Measurements from ENCODE around the gene ENAH. TPM values are rescaled to one million over a fixed set of nuclear protein-coding genes. Genes with fewer than 3 reads are reported as not detected.
A peak's percentile ranks its signal among the peaks of the same experiment; 100 is the strongest.

Gene ENAH
- total RNA-seq, 1 donor from 2014 or later = 179 TPM

GRCh38 chr1:225544263-225544662 is 108.7 kb downstream of the ENAH start:
- no peak for DNase-seq (ENCODE audit: low read depth, low spot score)
- no peak overlapping the region for H3K4me3 Mint-ChIP-seq
- H3K4me1 Mint-ChIP-seq = peaks cover 33% of the 10 kb centered on the region
- H3K27ac Mint-ChIP-seq (ENCODE audit: unreplicated experiment) = peak overlapping the region; percentile 73
- H3K27me3 Mint-ChIP-seq (ENCODE audit: low read depth) = no peaks in the 10 kb centered on the region
- TF ChIP-seq CTCF (conservative IDR thresholded peaks at IDR 0.05) = no peak
- H3K9me3 Mint-ChIP-seq = no peaks in the 10 kb centered on the region
- no peaks in the 10 kb centered on the region for H3K36me3 Mint-ChIP-seq (ENCODE audit: low read depth)

GRCh38 chr1:225543350-225543749 is 109.6 kb downstream of the ENAH start:
- Mint-ChIP-seq H3K27ac (ENCODE audit: unreplicated experiment) (no peak overlapping the region), H3K27me3 (ENCODE audit: low read depth) (no peaks in the 10 kb centered on the region), H3K4me3 (no peak overlapping the region), H3K9me3 (no peaks in the 10 kb centered on the region), H3K36me3 (ENCODE audit: low read depth) (no peaks in the 10 kb centered on the region), H3K4me1 (peaks cover 40% of the 10 kb centered on the region)
- DNase-seq (ENCODE audit: low read depth, low spot score) = no peak
- TF ChIP-seq CTCF (conservative IDR thresholded peaks at IDR 0.05) = no peak

- Mint-ChIP-seq H3K4me1 (peaks cover 36% of the 10 kb centered on the region), H3K9me3 (no peaks in the 10 kb centered on the region), H3K27ac (ENCODE audit: unreplicated experiment) (no peak overlapping the region)
Measured at GRCh38 chr1:225541383-225541782, 111.5 kb downstream of the ENAH start.

GRCh38 chr1:225539575-225539974 is 113.3 kb downstream of the ENAH start:
- Mint-ChIP-seq H3K27ac (ENCODE audit: unreplicated experiment) (no peak overlapping the region), H3K4me3 (no peak overlapping the region), H3K4me1 (peaks cover 31% of the 10 kb centered on the region), H3K36me3 (ENCODE audit: low read depth) (no peaks in the 10 kb centered on the region), H3K9me3 (no peaks in the 10 kb centered on the region), H3K27me3 (ENCODE audit: low read depth) (no peaks in the 10 kb centered on the region)
- no peak for TF ChIP-seq CTCF (conservative IDR thresholded peaks at IDR 0.05)
- DNase-seq (ENCODE audit: low read depth, low spot score) = no peak

More at GRCh38 chr1:225541383-225541782, 111.5 kb downstream of the ENAH start:
- TF ChIP-seq CTCF (conservative IDR thresholded peaks at IDR 0.05) = no peak
- H3K27me3 Mint-ChIP-seq (ENCODE audit: low read depth) = no peaks in the 10 kb centered on the region
- no peak overlapping the region for H3K4me3 Mint-ChIP-seq
- H3K36me3 Mint-ChIP-seq (ENCODE audit: low read depth) = no peaks in the 10 kb centered on the region
- DNase-seq (ENCODE audit: low read depth, low spot score) = no peak

GRCh38 chr1:225539069-225539468 is 113.9 kb downstream of the ENAH start:
- TF ChIP-seq CTCF (conservative IDR thresholded peaks at IDR 0.05) = no peak
- Mint-ChIP-seq H3K4me1 (peaks cover 29% of the 10 kb centered on the region), H3K36me3 (ENCODE audit: low read depth) (no peaks in the 10 kb centered on the region), H3K27ac (ENCODE audit: unreplicated experiment) (no peak overlapping the region), H3K27me3 (ENCODE audit: low read depth) (no peaks in the 10 kb centered on the region), H3K9me3 (no peaks in the 10 kb centered on the region), H3K4me3 (no peak overlapping the region)
- no peak for DNase-seq (ENCODE audit: low read depth, low spot score)
